ENCODE measurements around the gene TBCK. TPM values are rescaled to one million over a fixed set of nuclear protein-coding genes. Genes with fewer than 3 reads are reported as not detected.

Gene TBCK
- total and polyA plus RNA-seq, 2 donors (not counting 3 experiments of a cell fraction or from before 2014, with no cell fraction given) = 18.2 to 38.6 TPM

- POLR2A ChIA-PET = no interaction called here
Measured at GRCh38 chr4:106320235-106320634, 4.2 kb upstream of the TBCK start.

DNA sequence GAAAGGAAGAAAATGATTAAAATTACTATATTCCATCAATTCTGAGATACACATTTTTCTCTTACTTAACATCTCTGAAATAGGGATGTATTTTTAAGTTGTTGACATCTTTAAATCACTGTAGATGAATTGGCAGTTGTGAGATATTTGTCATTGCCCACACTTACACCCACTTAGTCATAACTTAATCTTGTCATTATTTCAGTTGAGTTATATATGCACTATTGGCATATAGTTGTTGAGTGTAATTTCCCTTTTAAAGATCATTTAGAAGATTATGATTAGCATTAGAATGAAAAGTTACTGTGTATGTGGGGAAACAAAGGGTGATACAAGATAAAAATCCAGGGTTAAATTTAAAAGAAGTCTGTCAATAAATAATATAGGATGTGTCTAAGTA is 2.5 kb upstream of the TBCK start:
- ChIA-PET CTCF (interaction anchor here (3.1 kb wide), 1 partner anchor 11 kb away, joined by 18 read pairs; no protein-coding TSS in a partner anchor), POLR2A (no interaction called here)
- no peak overlapping the region for H3K27ac ChIP-seq (ENCODE audit: insufficient read depth, low read depth, low read length)
- H3K27me3 ChIP-seq (ENCODE audit: control insufficient read depth in 2 of 2, insufficient read depth in 2 of 2, low read length in 2 of 2) = no peaks in the 10 kb centered on the region
- H3K4me1 ChIP-seq (ENCODE audit: control insufficient read depth, extremely low read depth, insufficient read depth, low read length) = peaks cover 20% of the 10 kb centered on the region
- H3K9me3 ChIP-seq (replicated peaks; ENCODE audit: control insufficient read depth, insufficient read depth, low read length) = no peaks in the 10 kb centered on the region
- no peaks in the 10 kb centered on the region for H3K9me1 ChIP-seq (replicated peaks; ENCODE audit: control insufficient read depth, extremely low read depth, insufficient read depth, low read length)
- dilution Hi-C loops (cut with MboI; ENCODE audit: extremely low pct_ligation_motif_present, low sequenced_read_pairs) (no loop called here), intact Hi-C loops (cut with micrococcal nuclease) (loop anchor here (5.0 kb wide), 1 partner anchor 611 kb away; the partner anchor contains the start of genes GSTCD and INTS12)
- no peak overlapping the region for H2AFZ ChIP-seq (ENCODE audit: low read depth, low read length)
- H3K4me3 ChIP-seq (replicated peaks in 1 of 3; ENCODE audit: insufficient read depth in 1 of 3, low read depth in 1 of 3, low read length in 3 of 3) = no peak overlapping the region
- FAIRE-seq = no peak
- BruUV-seq (replicated peaks) = no TSS peak
- no peaks in the 10 kb centered on the region for H3K36me3 ChIP-seq (ENCODE audit: control insufficient read depth in 2 of 2, extremely low read depth in 1 of 2, insufficient read depth in 2 of 2, low read length in 2 of 2)
- TF ChIP-seq CTCF (IDR thresholded peaks at IDR 0.05; ENCODE audit: extremely low read depth in 1 of 2, insufficient read depth in 1 of 2, low read depth in 1 of 2, low read length in 2 of 2) (no peak), GATA2 (IDR thresholded peaks at IDR 0.05; ENCODE audit: insufficient read depth, insufficient read length, low read depth, low read length) (no peak), EZH2 (IDR thresholded peaks at IDR 0.05; ENCODE audit: borderline replicate concordance, low read depth, low read length, severe bottlenecking) (no peak), MAX (IDR thresholded peaks at IDR 0.05; ENCODE audit: insufficient read depth, insufficient read length) (no peak), MYC (IDR thresholded peaks at IDR 0.05; ENCODE audit: low read depth, low read length) (no peak), JUN (IDR thresholded peaks at IDR 0.05; ENCODE audit: borderline replicate concordance, insufficient read depth, insufficient read length, low read depth) (no peak), POLR2AphosphoS5 (IDR thresholded peaks at IDR 0.05; ENCODE audit: insufficient read depth, low read depth, low read length) (no peak), POLR2A (IDR thresholded peaks at IDR 0.05; ENCODE audit: low read depth, low read length) (no peak), FOS (IDR thresholded peaks at IDR 0.05; ENCODE audit: borderline replicate concordance, insufficient read depth, low read length) (no peak)
- DNase-seq (ENCODE audit: low read depth, low spot score) = no peak
- no peak overlapping the region for H3K4me2 ChIP-seq (ENCODE audit: insufficient read depth, low read length)
- H3K79me2 ChIP-seq (ENCODE audit: control insufficient read depth, insufficient read depth, low read length) = peaks cover 58% of the 10 kb centered on the region
- H3K9ac ChIP-seq (replicated peaks; ENCODE audit: extremely low read depth, insufficient read depth, low read length) = no peak overlapping the region
- H4K20me1 ChIP-seq (replicated peaks; ENCODE audit: control insufficient read depth, extremely low read depth, insufficient read depth, low read length) = no peaks in the 10 kb centered on the region

More at GRCh38 chr4:106320235-106320634, 4.2 kb upstream of the TBCK start:
- H3K9me3 ChIP-seq (replicated peaks; ENCODE audit: control insufficient read depth, insufficient read depth, low read length) = no peaks in the 10 kb centered on the region
- DNase-seq (ENCODE audit: low read depth, low spot score) (no peak), FAIRE-seq (no peak)
- no peak overlapping the region for H3K27ac ChIP-seq (ENCODE audit: insufficient read depth, low read depth, low read length)
- H3K27me3 ChIP-seq (ENCODE audit: control insufficient read depth in 2 of 2, insufficient read depth in 2 of 2, low read length in 2 of 2) = no peaks in the 10 kb centered on the region
- no peak overlapping the region for H2AFZ ChIP-seq (ENCODE audit: low read depth, low read length)
- peaks cover 3% of the 10 kb centered on the region for H4K20me1 ChIP-seq (replicated peaks; ENCODE audit: control insufficient read depth, extremely low read depth, insufficient read depth, low read length)
- H3K79me2 ChIP-seq (ENCODE audit: control insufficient read depth, insufficient read depth, low read length) = peaks cover 60% of the 10 kb centered on the region
- no peak overlapping the region for H3K9ac ChIP-seq (replicated peaks; ENCODE audit: extremely low read depth, insufficient read depth, low read length)
- no peak overlapping the region for H3K4me2 ChIP-seq (ENCODE audit: insufficient read depth, low read length)
- no peaks in the 10 kb centered on the region for H3K36me3 ChIP-seq (ENCODE audit: control insufficient read depth in 2 of 2, extremely low read depth in 1 of 2, insufficient read depth in 2 of 2, low read length in 2 of 2)
- intact Hi-C loops (cut with micrococcal nuclease) = no loop called here
- H3K4me1 ChIP-seq (ENCODE audit: control insufficient read depth, extremely low read depth, insufficient read depth, low read length) = peaks cover 14% of the 10 kb centered on the region
- dilution Hi-C loops (cut with MboI; ENCODE audit: extremely low pct_ligation_motif_present, low sequenced_read_pairs) = no loop called here
- H3K9me1 ChIP-seq (replicated peaks; ENCODE audit: control insufficient read depth, extremely low read depth, insufficient read depth, low read length) = no peaks in the 10 kb centered on the region
- CTCF ChIA-PET = interaction anchor here (1.0 to 3.1 kb wide), 2 partner anchors 9 to 54 kb away, joined by 5 to 18 read pairs; no protein-coding TSS in a partner anchor
- BruUV-seq (replicated peaks) = no TSS peak
- no peak overlapping the region for H3K4me3 ChIP-seq (replicated peaks in 1 of 3; ENCODE audit: insufficient read depth in 1 of 3, low read depth in 1 of 3, low read length in 3 of 3)
- no peak for TF ChIP-seq POLR2A (IDR thresholded peaks at IDR 0.05; ENCODE audit: low read depth, low read length)
- TF ChIP-seq POLR2AphosphoS5 (IDR thresholded peaks at IDR 0.05; ENCODE audit: insufficient read depth, low read depth, low read length) = no peak
- TF ChIP-seq JUN (IDR thresholded peaks at IDR 0.05; ENCODE audit: borderline replicate concordance, insufficient read depth, insufficient read length, low read depth) = no peak
